K562 (cell line): Measurements from ENCODE around the gene RNF217. TPM values are rescaled to one million over a fixed set of nuclear protein-coding genes. Genes with fewer than 3 reads are reported as not detected.

Experiments used
- BCOR ChIP-seq: fragments of 450-650 bp; IDR thresholded peaks from 2 replicates; pipeline ENCODE4 v1.6.1; 2016
- CBFA2T2 ChIP-seq: fragments of 450-650 bp; conservative IDR thresholded peaks from 2 replicates; pipeline ENCODE4 v1.6.1; 2017; ENCODE audit warnings: mild to moderate bottlenecking
- CCAR2 ChIP-seq: fragments of 200-400 bp; formaldehyde crosslinking; IDR thresholded peaks from 2 replicates; pipeline ENCODE4 v1.6.1; 2017; ENCODE audit warnings: mild to moderate bottlenecking, low read depth, low read length
- CEBPZ ChIP-seq: fragments of 150-350 bp; IDR thresholded peaks from 2 replicates; pipeline ENCODE4 v1.6.1; 2014; ENCODE audit warnings: low read depth, mild to moderate bottlenecking, low read length, borderline replicate concordance
- CREBBP ChIP-seq: IDR thresholded peaks from one replicate; pipeline ENCODE4 v1.6.1; 2012; ENCODE audit warnings: low read depth, mild to moderate bottlenecking, control low read depth, inconsistent platforms, low read length
- CTBP1 ChIP-seq: fragments of 450-650 bp; IDR thresholded peaks from 2 replicates; pipeline ENCODE4 v1.6.1; 2016; ENCODE audit warnings: borderline replicate concordance
- ESRRA ChIP-seq: fragments of 450-650 bp; IDR thresholded peaks from 2 replicates; pipeline ENCODE4 v1.6.1; 2014; ENCODE audit warnings: low read depth, mild to moderate bottlenecking, moderate library complexity, borderline replicate concordance
- JUN ChIP-seq, 2 experiments: sonication (generic) in 1 of 2; formaldehyde crosslinking in 1 of 2; IDR thresholded peaks; 2 replicates each; pipeline versions ENCODE4 v1.6.1 to v1.8.0; 2012 to 2022; ENCODE audit warnings: borderline replicate concordance in 2 of 2, mild to moderate bottlenecking in 2 of 2, improper control_type of control experiment in 1 of 2, low read depth in 1 of 2, low read length in 1 of 2, missing genetic modification reagents in 1 of 2
- KDM1A ChIP-seq, 2 experiments: fragments of 450-650 bp; IDR thresholded peaks; 2 replicates each; pipeline ENCODE4 v1.6.1; 2016; ENCODE audit warnings: mild to moderate bottlenecking in 2 of 2
- KDM2B ChIP-seq: fragments of 250-450 bp; sonication (Bioruptor Pico); IDR thresholded peaks from 2 replicates; pipeline ENCODE4 v1.8.0; 2021; ENCODE audit warnings: mild to moderate bottlenecking, moderate library complexity
- KDM4B ChIP-seq, 2 experiments: fragments of 450-650 bp in 1 of 2; sonication (generic) in 1 of 2; IDR thresholded peaks; 2 replicates each; pipeline ENCODE4 v1.6.1; 2016 to 2017; ENCODE audit warnings: borderline replicate concordance in 2 of 2, antibody characterized with exemption in 1 of 2, low read depth in 1 of 2, mild to moderate bottlenecking in 1 of 2
- MYBL2 ChIP-seq, 2 experiments: fragments of 450-650 bp in 1 of 2; sonication (generic) in 1 of 2; formaldehyde crosslinking in 1 of 2; IDR thresholded peaks; 2 replicates each; pipeline versions ENCODE4 v1.6.1 to v1.8.1; 2017 to 2022; ENCODE audit warnings: borderline replicate concordance in 1 of 2, inconsistent platforms in 1 of 2, low read depth in 1 of 2, mild to moderate bottlenecking in 1 of 2, missing genetic modification reagents in 1 of 2, moderate library complexity in 1 of 2
- NR2F6 ChIP-seq: fragments of 450-650 bp; formaldehyde crosslinking; IDR thresholded peaks from 2 replicates; pipeline ENCODE4 v1.4.0; 2020; ENCODE audit warnings: mild to moderate bottlenecking
- POLR2A ChIP-seq: fragments of 450-650 bp; conservative IDR thresholded peaks from 2 replicates; pipeline ENCODE4 v1.6.1; 2016
- RB1 ChIP-seq: fragments of 450-650 bp; IDR thresholded peaks from 2 replicates; pipeline ENCODE4 v1.6.1; 2017; ENCODE audit warnings: low read depth, mild to moderate bottlenecking
- RBFOX2 ChIP-seq: fragments of 200-400 bp; formaldehyde crosslinking; IDR thresholded peaks from 2 replicates; pipeline ENCODE4 v1.6.1; 2017; ENCODE audit warnings: low read depth, mild to moderate bottlenecking, low read length, moderate library complexity
- SMARCE1 ChIP-seq: fragments of 450-650 bp; IDR thresholded peaks from 2 replicates; pipeline ENCODE4 v1.7.1; 2016; ENCODE audit warnings: mild to moderate bottlenecking
- SP1 ChIP-seq: sonication (generic); formaldehyde crosslinking; IDR thresholded peaks from 2 replicates; pipeline ENCODE4 v1.8.1; 2022; ENCODE audit warnings: mild to moderate bottlenecking, missing genetic modification reagents
- TBL1XR1 ChIP-seq, 2 experiments: IDR thresholded peaks; 2 replicates each; pipeline ENCODE4 v1.6.1; 2012; ENCODE audit warnings: improper control_type of control experiment in 2 of 2, low read length in 2 of 2, mild to moderate bottlenecking in 1 of 2
- ZBTB1 ChIP-seq: sonication (generic); formaldehyde crosslinking; IDR thresholded peaks from 2 replicates; pipeline ENCODE4 v1.8.1; 2023; ENCODE audit warnings: missing genetic modification reagents, low read depth, mild to moderate bottlenecking, borderline replicate concordance
- ZFP36 ChIP-seq: fragments of 150-350 bp; IDR thresholded peaks from 2 replicates; pipeline ENCODE4 v1.6.1; 2018; ENCODE audit warnings: low read length, low read depth; ENCODE audit not compliant: partially characterized antibody
- ZNF384 ChIP-seq: IDR thresholded peaks from 2 replicates; pipeline ENCODE4 v1.6.1; 2012; ENCODE audit warnings: low read depth, low read length, improper control_type of control experiment
- ZNF431 ChIP-seq: sonication (generic); formaldehyde crosslinking; IDR thresholded peaks from 2 replicates; pipeline ENCODE4 v1.8.0; 2022; ENCODE audit warnings: mild to moderate bottlenecking, missing genetic modification reagents
- ZNF780A ChIP-seq: fragments of 250-450 bp; sonication (Bioruptor Pico); IDR thresholded peaks from 2 replicates; pipeline ENCODE4 v1.5.0; 2021; ENCODE audit warnings: mild to moderate bottlenecking
- polyA plus RNA-seq, 8 experiments: library from polyadenylated mRNA; depleted of rRNA in 4 of 8; stranded (reverse) in 5 of 8; unstranded in 3 of 8; fragments of >200 nt; fragmentation: Nextera tagmentation in 2 of 8; fragmentation: Illumina TruSeq in 1 of 8; extraction: Ambion mirVana in 2 of 8; extraction: Trizol in 1 of 8; gene quantifications; 2 replicates each; pipeline versions ENCODE4 v1.2.1 to v1.2.3, GENCODE V29; 2011 to 2014; ENCODE audit warnings: inconsistent platforms in 1 of 8, missing spikeins in 1 of 8
- total RNA-seq, 7 experiments: library from RNA; depleted of rRNA in 6 of 7; stranded (reverse); fragments of >200 nt in 6 of 7; fragmentation: Illumina TruSeq in 2 of 7; extraction: Trizol in 2 of 7; gene quantifications; 2 replicates each; pipeline versions ENCODE4 v1.2.1 to v1.2.3, GENCODE V29; 2011 to 2021; ENCODE audit warnings: low replicate concordance in 1 of 7
- TF ChIP-seq, protein P1 (sequence below): fragments of 200-800 bp; sonication (Bioruptor generic); IDR thresholded peaks from 2 replicates; pipeline ENCODE4 v1.6.1; 2017; ENCODE audit warnings: missing genetic modification characterization, missing compliant biosample characterization

RNF217 gene
- total and polyA plus RNA-seq, 9 of the 15 experiments (the other 6 are each of a cell fraction or from before 2014, with no cell fraction given): 2.9 to 25.6 (median 12.0) TPM

DNA sequence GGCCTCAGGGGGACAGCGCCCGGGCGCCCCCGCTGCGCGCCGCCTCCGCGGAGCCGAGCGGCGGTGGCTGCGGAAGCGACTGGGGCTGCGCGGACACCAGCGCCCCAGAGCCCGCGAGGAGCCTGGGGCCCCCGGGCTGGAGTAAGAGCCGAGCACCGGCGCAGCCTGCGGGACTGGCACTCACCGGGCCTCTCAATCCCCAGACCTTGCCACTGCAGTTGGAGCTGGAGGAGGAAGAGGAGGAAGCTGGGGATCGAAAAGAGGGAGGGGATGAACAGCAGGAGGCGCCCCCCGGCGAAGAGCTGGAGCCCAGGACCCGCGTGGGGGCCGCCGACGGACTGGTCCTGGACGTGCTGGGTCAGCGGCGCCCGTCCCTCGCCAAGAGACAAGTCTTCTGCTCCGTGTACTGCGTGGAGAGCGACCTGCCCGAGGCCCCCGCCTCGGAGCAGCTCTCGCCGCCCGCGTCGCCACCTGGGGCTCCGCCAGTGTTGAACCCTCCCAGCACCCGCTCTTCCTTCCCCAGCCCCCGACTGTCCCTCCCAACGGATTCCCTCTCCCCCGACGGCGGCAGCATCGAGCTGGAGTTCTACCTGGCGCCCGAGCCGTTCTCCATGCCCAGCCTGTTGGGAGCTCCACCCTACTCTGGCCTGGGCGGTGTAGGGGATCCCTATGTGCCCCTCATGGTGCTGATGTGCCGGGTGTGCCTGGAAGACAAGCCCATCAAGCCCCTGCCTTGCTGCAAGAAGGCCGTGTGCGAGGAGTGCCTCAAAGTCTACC, 590 bp downstream of the RNF217 start (continued):
- peak; percentile 16 for TF ChIP-seq ZFP36
- TF ChIP-seq POLR2A: peak; percentile 60
- TF ChIP-seq CTBP1: peak; percentile 65; the same call in 1 of the 2 replicates
- TF ChIP-seq ESRRA: peak; percentile 34; the same call in 1 of the 2 replicates
- peak; percentile 36; the same call in 1 of the 2 replicates for TF ChIP-seq ZBTB1 (CRISPR knock-in tag)
- no peak for TF ChIP-seq CREBBP
- TF ChIP-seq KDM4B (IDR thresholded peaks at IDR 0.05; ENCODE audit: borderline replicate concordance in 2 of 2, low read depth in 1 of 2): peak in 1 of 2 experiments; percentile 39; a peak in 1 of 4 replicates
- TF ChIP-seq TBL1XR1 (IDR thresholded peaks at IDR 0.05; ENCODE audit: low read length in 2 of 2): no peak
- TF ChIP-seq ZNF384: no peak
- TF ChIP-seq CCAR2: no peak
- peak; percentile 74 for TF ChIP-seq RBFOX2
- no peak for TF ChIP-seq BCOR
- no peak for TF ChIP-seq JUN (IDR thresholded peaks at IDR 0.05; ENCODE audit: borderline replicate concordance, low read depth, low read length)
- 0 out of 2 replicates have a peak, but pooled peaks have one; percentile 35 for TF ChIP-seq JUN (CRISPR knock-in tag; IDR thresholded peaks at IDR 0.05; ENCODE audit: borderline replicate concordance)
- no peak for TF ChIP-seq ZNF780A (CRISPR knock-in tag)
- TF ChIP-seq CBFA2T2: no peak
- TF ChIP-seq SMARCE1: 0 out of 2 replicates have a peak, but pooled peaks have one; percentile 33
- TF ChIP-seq KDM2B (CRISPR knock-in tag): peak; percentile 66; the same call in 1 of the 2 replicates
- TF ChIP-seq CEBPZ: no peak
- no peak for TF ChIP-seq MYBL2 (IDR thresholded peaks at IDR 0.05; ENCODE audit: low read depth)
- TF ChIP-seq MYBL2 (CRISPR knock-in tag; IDR thresholded peaks at IDR 0.05; ENCODE audit: borderline replicate concordance): no peak
- TF ChIP-seq SP1 (CRISPR knock-in tag): peak; percentile 37; the same call in 1 of the 2 replicates
- TF ChIP-seq, protein P1, sequence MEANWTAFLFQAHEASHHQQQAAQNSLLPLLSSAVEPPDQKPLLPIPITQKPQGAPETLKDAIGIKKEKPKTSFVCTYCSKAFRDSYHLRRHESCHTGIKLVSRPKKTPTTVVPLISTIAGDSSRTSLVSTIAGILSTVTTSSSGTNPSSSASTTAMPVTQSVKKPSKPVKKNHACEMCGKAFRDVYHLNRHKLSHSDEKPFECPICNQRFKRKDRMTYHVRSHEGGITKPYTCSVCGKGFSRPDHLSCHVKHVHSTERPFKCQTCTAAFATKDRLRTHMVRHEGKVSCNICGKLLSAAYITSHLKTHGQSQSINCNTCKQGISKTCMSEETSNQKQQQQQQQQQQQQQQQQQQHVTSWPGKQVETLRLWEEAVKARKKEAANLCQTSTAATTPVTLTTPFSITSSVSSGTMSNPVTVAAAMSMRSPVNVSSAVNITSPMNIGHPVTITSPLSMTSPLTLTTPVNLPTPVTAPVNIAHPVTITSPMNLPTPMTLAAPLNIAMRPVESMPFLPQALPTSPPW: peak; percentile 48; the same call in 1 of the 2 replicates
- TF ChIP-seq NR2F6: no peak
- no peak for TF ChIP-seq KDM1A (IDR thresholded peaks at IDR 0.05)
- TF ChIP-seq RB1: no peak
- no peak for TF ChIP-seq ZNF431 (CRISPR knock-in tag)
